GM13976 (cell line): ENCODE results near the gene TRIB2.

Source experiments
- DNase-seq: peaks from one replicate; pipeline ENCODE4 v3.0.0; 2012; ENCODE audit warnings: low spot score
- in situ Hi-C: fragments of 300-500 bp; cut with MboI; formaldehyde crosslinking; loops from one replicate; pipeline ENCODE4 v1.12.0; 2022; ENCODE audit warnings: low sequenced_read_pairs, mixed read lengths, inconsistent platforms; ENCODE audit not compliant: unreplicated experiment
- TF ChIP-seq, protein P1 (sequence below): IDR thresholded peaks from 2 replicates; pipeline ENCODE4 v1.5.1; 2012; ENCODE audit warnings: borderline replicate concordance, mild to moderate bottlenecking; ENCODE audit not compliant: insufficient read depth; ENCODE audit errors: extremely low read depth, missing control alignments, control extremely low read depth

The TRIB2 gene

GRCh38 chr2:12764075-12764730 is 47.5 kb downstream of the TRIB2 start:
- TF ChIP-seq, protein P1, sequence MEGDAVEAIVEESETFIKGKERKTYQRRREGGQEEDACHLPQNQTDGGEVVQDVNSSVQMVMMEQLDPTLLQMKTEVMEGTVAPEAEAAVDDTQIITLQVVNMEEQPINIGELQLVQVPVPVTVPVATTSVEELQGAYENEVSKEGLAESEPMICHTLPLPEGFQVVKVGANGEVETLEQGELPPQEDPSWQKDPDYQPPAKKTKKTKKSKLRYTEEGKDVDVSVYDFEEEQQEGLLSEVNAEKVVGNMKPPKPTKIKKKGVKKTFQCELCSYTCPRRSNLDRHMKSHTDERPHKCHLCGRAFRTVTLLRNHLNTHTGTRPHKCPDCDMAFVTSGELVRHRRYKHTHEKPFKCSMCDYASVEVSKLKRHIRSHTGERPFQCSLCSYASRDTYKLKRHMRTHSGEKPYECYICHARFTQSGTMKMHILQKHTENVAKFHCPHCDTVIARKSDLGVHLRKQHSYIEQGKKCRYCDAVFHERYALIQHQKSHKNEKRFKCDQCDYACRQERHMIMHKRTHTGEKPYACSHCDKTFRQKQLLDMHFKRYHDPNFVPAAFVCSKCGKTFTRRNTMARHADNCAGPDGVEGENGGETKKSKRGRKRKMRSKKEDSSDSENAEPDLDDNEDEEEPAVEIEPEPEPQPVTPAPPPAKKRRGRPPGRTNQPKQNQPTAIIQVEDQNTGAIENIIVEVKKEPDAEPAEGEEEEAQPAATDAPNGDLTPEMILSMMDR: no peak
- in situ Hi-C loops: no loop called here
- no peak for DNase-seq

- DNase-seq: no peak
- in situ Hi-C loops: no loop called here
- TF ChIP-seq, protein P1: no peak
Measured at GRCh38 chr2:12764849-12765605, 48.3 kb downstream of the TRIB2 start.

DNA sequence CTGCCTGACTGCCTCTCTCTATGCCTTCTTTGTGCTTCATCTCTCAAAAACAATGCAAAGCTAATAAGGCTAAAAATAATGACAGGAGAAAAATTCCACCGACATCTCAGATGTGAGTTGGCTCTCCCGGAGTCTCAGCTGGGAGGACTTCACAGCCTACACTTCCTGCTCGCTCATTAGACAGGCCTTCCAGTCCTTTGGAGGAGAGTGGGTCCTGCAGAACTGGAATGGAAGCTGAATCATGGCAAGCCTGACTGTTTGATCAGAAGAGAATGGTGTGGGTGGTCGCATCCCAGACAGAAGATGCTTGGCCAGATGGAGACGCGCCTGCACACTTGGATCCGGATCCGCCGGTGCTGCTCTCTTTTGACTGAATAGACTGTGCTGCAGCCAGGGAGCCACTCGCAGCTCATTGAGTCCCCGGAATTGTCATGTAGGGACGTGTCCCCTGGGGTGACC is 49.7 kb downstream of the TRIB2 start:
- TF ChIP-seq, protein P1: no peak
- in situ Hi-C loops: no loop called here
- DNase-seq: no peak

GRCh38 chr2:12767541-12767940 is 50.8 kb downstream of the TRIB2 start:
- in situ Hi-C loops: no loop called here
- TF ChIP-seq, protein P1: no peak
- no peak for DNase-seq

DNA sequence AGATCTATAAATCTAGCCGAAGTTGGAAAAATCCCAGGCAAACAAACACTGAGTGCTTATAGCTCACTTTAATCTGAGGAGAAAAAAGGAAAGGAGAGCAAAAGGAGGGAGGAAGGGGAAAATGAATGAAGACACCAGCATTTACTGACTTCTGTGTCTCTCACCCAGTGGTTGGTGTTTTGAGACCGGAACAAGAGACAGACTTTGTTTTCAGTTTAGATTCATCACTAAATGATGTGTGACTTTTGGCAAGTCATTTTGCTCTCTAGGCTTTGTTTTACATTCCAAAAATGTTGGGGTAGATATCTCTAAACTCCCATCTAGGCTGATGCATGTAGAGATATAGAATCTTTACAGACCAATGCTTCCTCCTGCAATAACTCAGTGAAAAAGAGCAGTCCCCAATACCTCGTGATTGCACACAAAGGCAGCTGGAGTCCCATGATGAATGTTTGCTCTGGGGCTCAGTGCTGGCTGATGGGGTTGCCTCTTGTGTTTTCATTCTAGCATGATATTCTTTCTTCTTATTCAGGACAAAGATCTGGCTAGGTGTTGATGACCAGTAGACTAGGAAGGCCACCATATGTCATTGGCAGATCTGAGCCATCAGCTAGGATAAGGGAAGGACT is 51.4 kb downstream of the TRIB2 start:
- no peak for DNase-seq
- TF ChIP-seq, protein P1: no peak
- in situ Hi-C loops: no loop called here

DNA sequence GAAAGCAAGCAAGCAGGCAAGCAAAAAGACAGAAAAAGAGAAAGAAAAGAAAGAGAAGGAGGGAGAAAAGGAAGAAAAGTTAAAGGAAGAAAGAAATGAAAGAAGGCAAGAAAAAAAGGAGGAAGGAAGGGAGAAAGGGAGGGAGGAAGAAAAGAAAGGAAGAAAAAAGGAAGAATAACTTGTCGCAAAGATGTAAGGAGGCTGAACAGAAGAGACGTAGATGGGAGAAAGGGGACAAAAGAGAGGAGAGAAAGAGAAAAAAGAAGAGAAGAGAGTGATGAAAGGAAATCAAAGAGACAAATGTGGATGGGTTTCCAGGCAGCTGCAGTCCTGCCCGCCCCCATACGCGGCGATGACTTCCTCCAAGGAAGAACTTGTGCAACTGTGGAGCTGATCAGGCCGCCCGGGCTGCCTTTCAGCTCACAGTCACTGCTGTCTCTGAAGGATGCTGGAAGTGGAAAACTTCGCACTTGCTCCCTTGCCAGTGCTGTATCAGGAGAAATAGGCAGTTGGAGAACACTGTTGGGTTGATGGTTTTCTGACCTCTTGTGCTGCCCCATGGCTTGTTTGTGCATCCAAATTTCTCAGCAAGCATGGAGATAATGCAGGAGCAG is 52.9 kb downstream of the TRIB2 start:
- in situ Hi-C loops: no loop called here
- no peak for DNase-seq
- TF ChIP-seq, protein P1: no peak
